DND-41 (cell line): ENCODE measurements around the gene RYR3.

ENCODE experiments used
- ATAC-seq: fragments of 200-7000 bp; cut with Tn5 transposase; 3 replicates; pipeline ENCODE4 v1.9.1; 2021; ENCODE audit warnings: low read depth; ENCODE audit not compliant: insufficient read depth
- DNase-seq: peaks from one replicate; pipeline ENCODE4 v3.0.0-alpha.2; 2020
- H2AFZ ChIP-seq: 2 replicates; pipeline ENCODE4 v1.6.0; 2012; ENCODE audit warnings: low read depth, low read length
- H3K27ac ChIP-seq: 2 replicates; pipeline ENCODE4 v1.5.1; 2012; ENCODE audit warnings: low read length, inconsistent platforms
- H3K27me3 ChIP-seq: fragments of 200-600 bp; sonication (generic); 2 replicates; pipeline ENCODE4 v1.6.0; 2012; ENCODE audit warnings: low read length, mild to moderate bottlenecking, inconsistent platforms; ENCODE audit not compliant: insufficient read depth, poor library complexity
- H3K36me3 ChIP-seq: 2 replicates; pipeline ENCODE4 v1.5.1; 2012; ENCODE audit warnings: low read length, inconsistent platforms; ENCODE audit not compliant: insufficient read depth
- H3K4me1 ChIP-seq: 2 replicates; pipeline ENCODE4 v1.5.1; 2012; ENCODE audit warnings: mild to moderate bottlenecking, low read length; ENCODE audit not compliant: insufficient read depth
- H3K4me2 ChIP-seq: 2 replicates; pipeline ENCODE4 v1.6.0; 2012; ENCODE audit warnings: mild to moderate bottlenecking, moderate library complexity, low read length, inconsistent platforms; ENCODE audit not compliant: insufficient read depth
- H3K4me3 ChIP-seq, 2 experiments: fragments of 200-600 bp in 1 of 2; shearing (Covaris generic) in 1 of 2; 2 replicates each; pipeline ENCODE4 v1.5.1; 2012 to 2016; ENCODE audit warnings: inconsistent platforms in 2 of 2, low read length in 2 of 2, mild to moderate bottlenecking in 2 of 2, low read depth in 1 of 2, moderate library complexity in 1 of 2
- H3K79me2 ChIP-seq: 2 replicates; pipeline ENCODE4 v1.6.0; 2012; ENCODE audit warnings: low read length, inconsistent platforms; ENCODE audit not compliant: insufficient read depth
- H3K9ac ChIP-seq: 2 replicates; pipeline ENCODE4 v1.6.0; 2012; ENCODE audit warnings: low read depth, mild to moderate bottlenecking, inconsistent platforms, low read length, moderate library complexity
- H3K9me3 ChIP-seq: 2 replicates; pipeline ENCODE4 v1.5.1; 2012; ENCODE audit warnings: low read length, moderate library complexity, mild to moderate bottlenecking, inconsistent platforms; ENCODE audit not compliant: insufficient read depth, severe bottlenecking
- H4K20me1 ChIP-seq: 2 replicates; pipeline ENCODE4 v1.6.0; 2012; ENCODE audit warnings: low read length; ENCODE audit not compliant: insufficient read depth
- EZH2 ChIP-seq: IDR thresholded peaks from 3 replicates; pipeline ENCODE4 v1.6.1; 2012; ENCODE audit warnings: borderline replicate concordance, low read depth, mild to moderate bottlenecking, moderate library complexity, low read length, inconsistent platforms; ENCODE audit not compliant: severe bottlenecking
- TF ChIP-seq, protein P1 (sequence below): IDR thresholded peaks from 2 replicates; pipeline ENCODE4 v1.5.1; 2012; ENCODE audit warnings: borderline replicate concordance, low read length, moderate library complexity, mild to moderate bottlenecking; ENCODE audit not compliant: poor library complexity, severe bottlenecking; ENCODE audit errors: extremely low read depth

RYR3 gene

DNA sequence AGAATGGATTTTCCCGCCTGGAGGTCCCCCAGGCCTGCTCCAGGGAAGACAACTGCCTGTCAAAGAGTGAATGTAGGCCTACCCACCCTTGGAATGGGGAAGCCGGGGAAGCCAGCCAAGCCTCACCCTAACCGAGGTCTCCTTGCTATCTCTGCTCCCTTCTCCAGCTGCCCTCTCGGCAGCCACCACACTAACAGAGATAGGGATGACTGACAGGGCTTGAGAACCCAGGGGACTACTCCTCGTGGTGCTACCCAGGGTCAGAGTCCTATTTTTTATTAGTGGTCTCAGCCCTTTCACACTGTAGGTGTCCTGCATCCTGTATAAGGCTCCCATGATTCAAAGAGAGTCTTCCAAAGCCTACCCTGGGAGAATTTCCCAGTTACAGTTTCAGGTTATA, 496.9 kb downstream of the RYR3 start:
- H3K4me2 ChIP-seq, result no peak overlapping the region

DNA sequence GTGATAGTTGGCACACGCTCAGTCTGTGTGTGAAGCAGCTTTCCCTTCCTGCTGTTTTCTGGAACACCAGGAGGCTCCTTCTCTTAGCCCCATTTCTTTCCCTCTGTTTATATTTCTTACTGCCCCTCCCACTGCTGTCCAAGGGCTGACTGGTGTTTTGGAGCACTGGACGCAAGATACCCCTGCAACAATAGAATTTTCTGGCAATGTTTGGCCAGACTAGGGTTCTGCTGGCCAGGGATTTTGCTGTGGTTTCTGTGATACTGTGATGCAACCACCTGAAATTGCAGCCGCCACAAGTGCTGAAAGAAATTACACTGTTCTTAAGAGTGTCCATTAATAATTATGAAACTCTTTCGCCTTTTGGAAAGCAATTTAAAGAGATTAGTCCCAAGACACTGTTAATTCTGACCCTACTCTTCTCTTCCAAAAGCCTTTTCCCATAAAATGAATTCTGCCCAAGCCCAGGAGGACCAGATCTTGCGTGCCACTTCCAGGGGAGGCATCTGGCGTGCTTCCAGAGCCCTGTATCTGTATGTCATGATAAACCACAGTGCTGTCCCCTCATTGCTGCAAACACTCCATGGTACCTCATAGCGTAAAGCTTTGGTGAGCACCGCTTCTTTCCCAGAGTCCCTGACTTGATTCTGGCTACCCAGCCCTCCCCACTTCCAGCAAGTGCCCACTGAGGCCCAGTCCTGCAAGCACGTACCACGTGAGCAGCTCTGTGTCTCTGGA, 498.1 kb downstream of the RYR3 start:
- Histone ChIP-seq H3K36me3 (no peaks in the 10 kb centered on the region), H3K9me3 (no peaks in the 10 kb centered on the region), H3K9ac (no peak overlapping the region), H3K4me2 (no peak overlapping the region), H3K4me3 (no peak overlapping the region), H3K27me3 (no peaks in the 10 kb centered on the region), H4K20me1 (no peaks in the 10 kb centered on the region), H3K4me1 (no peaks in the 10 kb centered on the region), H3K79me2 (no peaks in the 10 kb centered on the region), H2AFZ (no peak overlapping the region), H3K27ac (no peak overlapping the region)
- DNase-seq (no peak), ATAC-seq (no peak)
- no peak for TF ChIP-seq EZH2

More for the DNA sequence above, 496.9 kb downstream of the RYR3 start:
- Histone ChIP-seq H3K79me2 (no peaks in the 10 kb centered on the region), H3K9me3 (no peaks in the 10 kb centered on the region), H4K20me1 (no peaks in the 10 kb centered on the region), H3K27ac (no peak overlapping the region), H3K27me3 (no peaks in the 10 kb centered on the region), H3K9ac (no peak overlapping the region), H3K36me3 (no peaks in the 10 kb centered on the region), H3K4me1 (no peaks in the 10 kb centered on the region), H3K4me3 (no peak overlapping the region), H2AFZ (no peak overlapping the region)
- DNase-seq (no peak), ATAC-seq (no peak)
- TF ChIP-seq, protein P1, sequence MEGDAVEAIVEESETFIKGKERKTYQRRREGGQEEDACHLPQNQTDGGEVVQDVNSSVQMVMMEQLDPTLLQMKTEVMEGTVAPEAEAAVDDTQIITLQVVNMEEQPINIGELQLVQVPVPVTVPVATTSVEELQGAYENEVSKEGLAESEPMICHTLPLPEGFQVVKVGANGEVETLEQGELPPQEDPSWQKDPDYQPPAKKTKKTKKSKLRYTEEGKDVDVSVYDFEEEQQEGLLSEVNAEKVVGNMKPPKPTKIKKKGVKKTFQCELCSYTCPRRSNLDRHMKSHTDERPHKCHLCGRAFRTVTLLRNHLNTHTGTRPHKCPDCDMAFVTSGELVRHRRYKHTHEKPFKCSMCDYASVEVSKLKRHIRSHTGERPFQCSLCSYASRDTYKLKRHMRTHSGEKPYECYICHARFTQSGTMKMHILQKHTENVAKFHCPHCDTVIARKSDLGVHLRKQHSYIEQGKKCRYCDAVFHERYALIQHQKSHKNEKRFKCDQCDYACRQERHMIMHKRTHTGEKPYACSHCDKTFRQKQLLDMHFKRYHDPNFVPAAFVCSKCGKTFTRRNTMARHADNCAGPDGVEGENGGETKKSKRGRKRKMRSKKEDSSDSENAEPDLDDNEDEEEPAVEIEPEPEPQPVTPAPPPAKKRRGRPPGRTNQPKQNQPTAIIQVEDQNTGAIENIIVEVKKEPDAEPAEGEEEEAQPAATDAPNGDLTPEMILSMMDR, result no peak
- TF ChIP-seq EZH2, result no peak

DNA sequence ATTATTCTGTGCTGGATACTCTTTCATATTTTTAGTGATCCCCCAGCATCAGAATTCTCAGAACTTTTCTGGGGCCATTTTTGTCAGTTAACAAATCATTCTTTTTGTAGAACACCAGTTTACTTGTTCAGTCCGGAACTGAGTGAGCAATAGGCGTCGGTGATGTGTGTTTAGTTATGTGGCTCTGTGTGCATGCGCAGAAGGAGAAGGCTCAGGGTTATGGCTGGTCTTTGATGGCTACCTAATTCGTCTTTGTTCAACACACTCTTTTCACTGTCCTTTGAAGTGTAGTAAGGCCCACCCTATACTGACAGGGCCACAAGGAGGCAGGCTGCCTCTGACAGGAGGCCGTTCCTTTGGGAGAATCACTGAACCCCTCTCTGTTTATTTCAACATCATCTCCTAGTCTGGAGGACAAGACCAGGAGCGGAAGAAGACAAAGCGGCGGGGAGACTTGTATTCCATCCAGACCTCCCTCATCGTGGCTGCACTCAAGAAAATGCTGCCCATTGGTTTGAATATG, 499.4 kb downstream of the RYR3 start:
- Histone ChIP-seq H3K79me2 (no peaks in the 10 kb centered on the region), H4K20me1 (no peaks in the 10 kb centered on the region), H3K9me3 (no peaks in the 10 kb centered on the region), H3K4me3 (no peak overlapping the region), H3K4me2 (no peak overlapping the region), H2AFZ (no peak overlapping the region), H3K27ac (no peak overlapping the region), H3K27me3 (no peaks in the 10 kb centered on the region), H3K4me1 (no peaks in the 10 kb centered on the region), H3K9ac (no peak overlapping the region), H3K36me3 (no peaks in the 10 kb centered on the region)
- DNase-seq, result no peak
- ATAC-seq, result no peak
- TF ChIP-seq, protein P1, result no peak
- TF ChIP-seq EZH2, result no peak

DNA sequence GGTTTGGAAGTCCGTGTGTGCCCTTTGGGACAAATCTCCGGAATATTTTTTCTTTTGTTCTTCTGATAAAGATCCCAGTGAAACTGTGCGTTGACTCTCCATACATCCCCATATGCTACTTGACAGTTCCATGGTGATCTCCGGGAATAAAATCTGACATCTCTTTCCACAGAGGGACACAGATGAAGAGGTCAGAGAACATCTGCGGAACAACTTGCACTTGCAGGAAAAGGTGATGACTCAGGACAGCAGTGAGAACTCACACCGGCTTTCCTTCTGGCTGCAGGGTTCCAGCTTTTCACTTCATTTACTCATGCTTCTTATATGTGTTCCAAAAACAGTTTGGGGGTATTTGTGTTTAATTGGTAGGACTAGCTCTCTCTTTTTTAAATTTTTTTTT, 500.0 kb downstream of the RYR3 start:
- Histone ChIP-seq H4K20me1 (no peaks in the 10 kb centered on the region), H3K27ac (no peak overlapping the region), H2AFZ (no peak overlapping the region), H3K4me1 (no peaks in the 10 kb centered on the region), H3K79me2 (no peaks in the 10 kb centered on the region), H3K36me3 (no peaks in the 10 kb centered on the region), H3K4me3 (no peak overlapping the region), H3K9ac (no peak overlapping the region), H3K9me3 (no peaks in the 10 kb centered on the region), H3K4me2 (no peak overlapping the region), H3K27me3 (no peaks in the 10 kb centered on the region)
- ATAC-seq (no peak), DNase-seq (no peak)
- TF ChIP-seq, protein P1, result no peak
- TF ChIP-seq EZH2, result no peak
